H9 (cell line): ENCODE data around the gene SNRPF. TPM values are rescaled to one million over a fixed set of nuclear protein-coding genes. Genes with fewer than 3 reads are reported as not detected.

ENCODE experiments used
- DNase-seq: peaks from one replicate; pipeline ENCODE4 v3.0.0-alpha.2; 2017
- H2AFZ ChIP-seq: one replicate; pipeline ENCODE4 v1.6.1; 2013; ENCODE audit warnings: mild to moderate bottlenecking, low read length, control low read depth, moderate library complexity
- H2AK5ac ChIP-seq: 2 replicates; pipeline ENCODE4 v1.6.1; 2013; ENCODE audit warnings: low read length, control low read depth, mixed read lengths; ENCODE audit not compliant: insufficient read length
- H2BK120ac ChIP-seq: one replicate; pipeline ENCODE4 v1.6.1; 2013; ENCODE audit warnings: low read depth, mild to moderate bottlenecking, low read length, control low read depth, inconsistent platforms; ENCODE audit not compliant: poor library complexity, severe bottlenecking
- H2BK12ac ChIP-seq: 2 replicates; pipeline ENCODE4 v1.6.1; 2013; ENCODE audit warnings: low read length, control low read depth, mixed read lengths, low read depth; ENCODE audit not compliant: insufficient read length
- H2BK15ac ChIP-seq: 2 replicates; pipeline ENCODE4 v1.6.1; 2013; ENCODE audit warnings: low read depth, low read length, control low read depth
- H2BK20ac ChIP-seq: one replicate; pipeline ENCODE4 v1.6.1; 2013; ENCODE audit warnings: low read depth, mild to moderate bottlenecking, low read length, control low read depth, inconsistent platforms; ENCODE audit not compliant: poor library complexity, severe bottlenecking
- H2BK5ac ChIP-seq: 2 replicates; pipeline ENCODE4 v1.6.1; 2013; ENCODE audit warnings: low read length, control low read depth, mixed read lengths; ENCODE audit not compliant: insufficient read length
- H3K14ac ChIP-seq: 2 replicates; pipeline ENCODE4 v1.6.1; 2013; ENCODE audit warnings: low read length, control low read depth; ENCODE audit not compliant: insufficient read depth
- H3K18ac ChIP-seq: 2 replicates; pipeline ENCODE4 v1.6.1; 2013; ENCODE audit warnings: low read depth, mild to moderate bottlenecking, mixed read lengths, low read length, control low read depth; ENCODE audit not compliant: insufficient read length
- H3K23ac ChIP-seq: 2 replicates; pipeline ENCODE4 v1.6.1; 2013; ENCODE audit warnings: low read length, control low read depth, mixed read lengths, low read depth; ENCODE audit not compliant: insufficient read length
- H3K23me2 ChIP-seq: 2 replicates; pipeline ENCODE4 v1.6.1; 2013; ENCODE audit warnings: low read depth, mild to moderate bottlenecking, mixed read lengths, low read length, control low read depth; ENCODE audit not compliant: insufficient read length, poor library complexity, severe bottlenecking
- H3K27ac ChIP-seq: 2 replicates; pipeline ENCODE4 v1.5.1; 2013; ENCODE audit warnings: low read length, control low read depth, mixed read lengths, low read depth; ENCODE audit not compliant: insufficient read length
- H3K27me3 ChIP-seq: 2 replicates; pipeline ENCODE4 v1.6.1; 2013; ENCODE audit warnings: low read length, control low read depth, inconsistent platforms; ENCODE audit not compliant: insufficient read depth
- H3K4ac ChIP-seq: 2 replicates; pipeline ENCODE4 v1.6.1; 2013; ENCODE audit warnings: low read depth, mild to moderate bottlenecking, control low read depth, inconsistent platforms, low read length, moderate library complexity
- H3K4me1 ChIP-seq: 2 replicates; pipeline ENCODE4 v1.6.1; 2013; ENCODE audit warnings: low read length, control low read depth, inconsistent platforms; ENCODE audit not compliant: insufficient read depth
- H3K4me2 ChIP-seq: 2 replicates; pipeline ENCODE4 v1.6.1; 2013; ENCODE audit warnings: low read length, control low read depth, mixed read lengths; ENCODE audit not compliant: insufficient read length, insufficient read depth
- H3K56ac ChIP-seq: 2 replicates; pipeline ENCODE4 v1.6.1; 2013; ENCODE audit warnings: low read depth, mild to moderate bottlenecking, mixed read lengths, low read length, control low read depth; ENCODE audit not compliant: insufficient read length
- H3K79me1 ChIP-seq: 2 replicates; pipeline ENCODE4 v1.6.1; 2013; ENCODE audit warnings: low read depth, mild to moderate bottlenecking, moderate library complexity, low read length, control low read depth, inconsistent platforms; ENCODE audit not compliant: insufficient read depth, poor library complexity, severe bottlenecking
- H3K79me2 ChIP-seq: 2 replicates; pipeline ENCODE4 v1.6.1; 2013; ENCODE audit warnings: low read length, control low read depth, inconsistent platforms; ENCODE audit not compliant: insufficient read depth
- H3K9ac ChIP-seq: 2 replicates; pipeline ENCODE4 v1.6.1; 2013; ENCODE audit warnings: low read length, control low read depth, mixed read lengths; ENCODE audit not compliant: insufficient read length; ENCODE audit errors: extremely low read depth
- H3K9me3 ChIP-seq: one replicate; pipeline ENCODE4 v1.6.1; 2013; ENCODE audit warnings: low read depth, low read length, inconsistent platforms; ENCODE audit not compliant: control insufficient read depth
- H3T11ph ChIP-seq: one replicate; pipeline ENCODE4 v1.6.1; 2013; ENCODE audit warnings: mild to moderate bottlenecking, low read length, control low read depth, inconsistent platforms
- H4K20me1 ChIP-seq: one replicate; pipeline ENCODE4 v1.6.1; 2013; ENCODE audit not compliant: control insufficient read depth, insufficient read length, insufficient read depth
- H4K5ac ChIP-seq: 2 replicates; pipeline ENCODE4 v1.6.1; 2013; ENCODE audit warnings: low read depth, mild to moderate bottlenecking, mixed read lengths, low read length, control low read depth; ENCODE audit not compliant: insufficient read length
- H4K8ac ChIP-seq: replicated peaks from 2 replicates; pipeline ENCODE4 v1.6.1; 2013; ENCODE audit warnings: low read length, control low read depth, mixed read lengths, low read depth; ENCODE audit not compliant: insufficient read length
- H4K91ac ChIP-seq: 2 replicates; pipeline ENCODE4 v1.6.1; 2013; ENCODE audit warnings: low read depth, mild to moderate bottlenecking, moderate library complexity, mixed read lengths, low read length, control low read depth; ENCODE audit not compliant: insufficient read length
- H3K27ac Mint-ChIP-seq, 3 experiments: 2 replicates in 2 of 3; 3 replicates in 1 of 3; pipeline ENCODE4 v1.8.0; 2020 to 2021; ENCODE audit warnings: mixed read lengths in 3 of 3, mild to moderate bottlenecking in 1 of 3, moderate library complexity in 1 of 3
- H3K27me3 Mint-ChIP-seq: 2 replicates; pipeline ENCODE4 v1.8.0; 2021; ENCODE audit warnings: low read depth, mild to moderate bottlenecking, moderate library complexity, mixed read lengths
- H3K36me3 Mint-ChIP-seq, 3 experiments: 2 replicates in 2 of 3; 3 replicates in 1 of 3; pipeline ENCODE4 v1.8.0; 2020 to 2021; ENCODE audit warnings: low read depth in 3 of 3, mixed read lengths in 3 of 3; ENCODE audit not compliant: insufficient read depth in 1 of 3
- H3K4me1 Mint-ChIP-seq, 2 experiments: 2 replicates each; pipeline ENCODE4 v1.8.0; 2020; ENCODE audit warnings: mixed read lengths in 2 of 2
- H3K4me3 Mint-ChIP-seq, 2 experiments: 2 replicates in 1 of 2; 3 replicates in 1 of 2; pipeline ENCODE4 v1.8.0; 2020 to 2021; ENCODE audit warnings: mild to moderate bottlenecking in 2 of 2, mixed read lengths in 2 of 2, moderate library complexity in 1 of 2
- H3K9me3 Mint-ChIP-seq, 2 experiments: 2 replicates in 1 of 2; 3 replicates in 1 of 2; pipeline ENCODE4 v1.8.0; 2020; ENCODE audit warnings: mild to moderate bottlenecking in 2 of 2, mixed read lengths in 2 of 2, moderate library complexity in 1 of 2
- CTCF ChIP-seq: fragments of 200-600 bp; sonication (generic); conservative IDR thresholded peaks from 3 replicates; pipeline ENCODE4 v1.8.0; 2021; ENCODE audit warnings: antibody characterized with exemption, mild to moderate bottlenecking
- WGBS: extraction: QIAGEN DNeasy Blood & Tissue Kit; methylation state at CpG from one replicate; pipeline ENCODE4 v1.1.7; 2013; ENCODE audit warnings: missing lambda C conversion rate, low lambda C conversion rate, mixed read lengths; ENCODE audit not compliant: insufficient read length; ENCODE audit errors: extremely low coverage; 5-methylcytosine and 5-hydroxymethylcytosine counted together
- total RNA-seq: library from RNA; stranded (reverse); gene quantifications from 2 replicates; pipeline ENCODE4 v1.2.1, GENCODE V29; 2021

The SNRPF gene
- total RNA-seq, 1 experiment from 2014 or later: 77.1 TPM

- H3K4me1 ChIP-seq: no peaks in the 10 kb centered on the region
- no peaks in the 10 kb centered on the region for H4K20me1 ChIP-seq
- peaks cover 2% of the 10 kb centered on the region; the same call in 1 of the 2 replicates for H3K27me3 Mint-ChIP-seq
- H3K56ac ChIP-seq: no peak overlapping the region
- no peaks in the 10 kb centered on the region for H3K79me1 ChIP-seq
- no peak overlapping the region for H3K14ac ChIP-seq
- TF ChIP-seq CTCF: no peak
- H3K23me2 ChIP-seq: no peaks in the 10 kb centered on the region
- no peak overlapping the region for H3K18ac ChIP-seq
- H4K91ac ChIP-seq: no peak overlapping the region
- H3K4ac ChIP-seq: no peak overlapping the region
- no peak overlapping the region for H2BK15ac ChIP-seq
- no peak overlapping the region for H3K27ac ChIP-seq
- WGBS: no CpG with 5 or more reads among the region's 3 CpGs
- no peaks in the 10 kb centered on the region for H3K36me3 Mint-ChIP-seq
- peaks cover 0 to 5% of the 10 kb centered on the region in 2 experiments; a peak in 2 of 5 replicates for H3K9me3 Mint-ChIP-seq
- H3K27ac Mint-ChIP-seq: no peak overlapping the region
- H3K4me3 Mint-ChIP-seq: no peak overlapping the region
- H3K9me3 ChIP-seq: no peaks in the 10 kb centered on the region
- no peak overlapping the region for H4K5ac ChIP-seq
- no peak overlapping the region for H4K8ac ChIP-seq
- H3K9ac ChIP-seq: no peak overlapping the region
- no peak overlapping the region for H3K23ac ChIP-seq
- no peak overlapping the region for H2BK12ac ChIP-seq
- no peak overlapping the region for H2BK20ac ChIP-seq
- H2AK5ac ChIP-seq: no peak overlapping the region
- H3T11ph ChIP-seq: no peak overlapping the region
- no peaks in the 10 kb centered on the region for H3K79me2 ChIP-seq
- H2BK5ac ChIP-seq: no peak overlapping the region
- no peak overlapping the region for H2BK120ac ChIP-seq
- no peaks in the 10 kb centered on the region for H3K27me3 ChIP-seq
- H3K4me1 Mint-ChIP-seq: no peaks in the 10 kb centered on the region
- DNase-seq: no peak
- no peak overlapping the region for H3K4me2 ChIP-seq
- H2AFZ ChIP-seq: no peak overlapping the region
Observed at GRCh38 chr12:95909871-95910270, 51.1 kb downstream of the SNRPF start.

Other genes starting within 250 kb of the SNRPF start
- 0.13 and 0.17 TPM in 2 replicates for gene NTN4, start 68.2 kb upstream of the SNRPF start, total RNA-seq
- not detected in 2 replicates for gene CCDC38, start 83.7 kb downstream of the SNRPF start, total RNA-seq
- 0.29 and 0.42 TPM in 2 replicates for gene AMDHD1, start 84.4 kb downstream of the SNRPF start, total RNA-seq
- gene HAL, start 137.4 kb downstream of the SNRPF start, total RNA-seq: 0.11 and 0.35 TPM in 2 replicates
- 141 and 144 TPM in 2 replicates for gene LTA4H, start 176.6 kb downstream of the SNRPF start, total RNA-seq